Amniotic stem cell (primary cell): ENCODE results near the gene BCL7A.
"Not testable (repeated sequence)": the region's sequence is repeated elsewhere in the genome, so short reads cannot be mapped to it uniquely, and the experiment has no call there.

Experiments
- DNase-seq: peaks from one replicate; lab custom pipeline; 2025; lab: John Stamatoyannopoulos, UW

Gene BCL7A

DNA sequence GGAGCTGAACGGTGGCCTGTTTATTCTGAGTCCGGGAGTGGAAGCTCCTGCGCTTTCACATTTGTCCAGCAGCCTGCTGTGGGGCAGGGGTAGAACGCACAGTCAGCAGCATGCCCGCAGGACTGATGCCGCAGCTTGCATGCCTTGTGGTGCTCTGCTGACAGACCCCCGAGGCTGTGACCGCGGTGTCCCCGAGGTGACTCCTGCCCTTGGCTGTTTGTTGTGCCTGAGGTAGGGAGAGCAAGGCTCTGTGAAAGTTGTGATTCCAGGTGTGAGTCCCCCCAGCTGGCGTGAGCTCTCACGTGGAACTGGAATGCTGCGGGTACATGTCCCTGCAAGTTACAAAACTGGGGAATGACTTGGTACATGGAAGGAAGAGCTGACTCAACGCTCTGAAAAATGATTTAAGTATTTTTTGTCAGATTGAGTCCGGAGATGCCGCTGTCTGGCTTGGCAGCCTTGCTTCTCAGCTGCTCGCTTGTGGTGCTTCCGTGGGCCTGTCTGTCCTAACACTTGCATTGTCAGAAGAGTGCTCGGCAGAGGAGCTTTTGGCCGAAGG is 75.0 kb downstream of the BCL7A start:
- DNase-seq = no peak

DNA sequence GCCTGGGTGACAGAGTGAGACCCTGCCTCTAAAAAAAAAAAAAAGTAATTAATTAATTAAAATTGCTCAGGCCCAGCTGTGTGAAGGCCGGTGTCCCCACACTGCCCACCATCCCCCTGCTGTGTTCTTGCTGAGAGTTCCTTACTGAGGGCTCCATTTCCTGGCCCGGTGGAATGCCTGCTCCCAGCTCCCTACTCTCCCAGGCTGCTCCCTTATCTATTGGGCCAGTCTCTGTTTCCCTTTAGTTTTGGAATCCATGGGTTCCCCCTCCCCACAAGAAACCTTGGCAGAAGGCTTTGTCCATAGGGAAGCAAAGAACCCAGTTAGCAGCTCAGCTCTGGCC is 75.9 kb downstream of the BCL7A start:
- DNase-seq = no peak

DNA sequence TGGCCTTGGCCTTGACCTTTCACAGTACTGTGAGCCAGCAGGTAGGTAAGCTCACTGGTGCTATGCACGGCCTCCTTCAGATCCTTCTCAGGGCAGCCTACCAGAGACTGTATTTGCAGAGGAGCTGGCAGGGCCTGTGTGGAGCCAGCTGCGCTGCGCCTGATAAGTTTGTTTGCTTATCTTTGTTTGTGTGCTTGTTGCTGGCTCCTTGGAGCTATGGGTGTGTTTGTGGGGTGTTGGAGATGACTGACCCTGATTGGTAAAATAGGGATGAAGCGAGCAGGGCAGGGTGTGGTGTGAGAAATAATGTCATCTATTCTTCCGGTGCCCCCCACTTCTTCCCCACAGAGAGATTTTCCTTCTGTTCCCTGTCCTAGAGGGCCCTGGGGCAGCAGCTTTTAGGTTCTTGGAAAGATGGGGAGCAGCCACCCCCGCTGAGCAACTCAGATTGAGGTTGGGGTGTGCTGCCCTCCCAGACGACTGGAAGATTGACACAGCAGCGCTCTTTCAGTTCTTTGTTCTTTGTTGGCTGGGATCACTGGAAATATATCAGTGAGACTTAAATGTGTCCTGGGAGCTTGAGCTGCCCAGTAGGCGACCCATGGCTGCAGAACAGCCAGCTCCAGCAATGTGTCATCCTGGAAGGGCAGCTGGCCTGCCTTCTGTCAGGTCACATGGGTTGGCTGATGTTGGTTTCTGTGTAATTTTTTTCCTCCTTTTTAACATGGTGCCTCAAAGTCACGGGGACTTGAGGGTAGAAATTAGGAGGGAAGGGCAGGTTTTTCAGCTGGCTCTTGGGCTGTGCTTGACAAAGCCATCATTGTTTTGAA is 76.5 kb downstream of the BCL7A start:
- DNase-seq = no peak

DNA sequence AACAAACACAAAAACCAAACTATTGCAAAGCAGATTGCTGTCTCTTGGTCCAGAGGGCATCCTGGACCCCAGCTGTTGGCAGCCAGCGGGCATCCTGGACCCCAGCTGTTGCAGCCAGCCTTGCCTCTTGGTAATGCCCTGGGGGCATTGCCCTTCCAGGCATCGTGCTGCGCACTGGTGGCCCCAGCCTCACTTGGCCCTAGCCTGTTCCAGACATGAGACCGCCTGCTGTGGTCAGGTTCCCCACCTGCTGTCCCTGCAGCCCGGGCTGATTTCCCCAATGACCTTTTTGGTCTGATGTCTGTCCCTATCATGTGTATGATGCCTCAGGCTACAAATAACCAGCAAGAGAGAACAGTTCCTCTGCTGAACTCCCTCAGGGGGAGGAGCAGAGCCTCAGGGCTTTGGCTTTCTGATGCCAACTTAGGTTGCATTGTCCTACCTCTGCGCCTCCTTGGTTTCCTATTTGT is 77.6 kb downstream of the BCL7A start:
- DNase-seq = no peak

DNA sequence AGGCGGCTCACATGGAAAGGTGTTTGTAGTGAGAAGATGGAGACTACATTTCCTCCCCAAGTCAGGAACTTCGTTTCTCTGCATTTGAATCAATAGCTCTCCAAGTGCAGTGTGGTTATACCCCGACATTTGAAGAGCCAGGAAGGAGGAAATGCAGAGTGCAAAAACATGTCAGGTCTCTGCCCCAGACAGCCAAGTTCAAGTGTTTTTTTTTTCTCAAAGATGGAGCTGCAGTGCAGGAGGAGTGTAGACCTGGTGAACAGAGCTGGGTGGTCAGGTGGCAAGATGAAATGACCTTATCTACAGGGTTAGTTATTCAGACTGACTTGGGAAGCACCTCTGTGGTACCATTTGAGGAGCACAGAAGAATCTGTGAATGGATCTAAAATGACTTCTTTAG is 78.2 kb downstream of the BCL7A start:
- DNase-seq = no peak

DNA sequence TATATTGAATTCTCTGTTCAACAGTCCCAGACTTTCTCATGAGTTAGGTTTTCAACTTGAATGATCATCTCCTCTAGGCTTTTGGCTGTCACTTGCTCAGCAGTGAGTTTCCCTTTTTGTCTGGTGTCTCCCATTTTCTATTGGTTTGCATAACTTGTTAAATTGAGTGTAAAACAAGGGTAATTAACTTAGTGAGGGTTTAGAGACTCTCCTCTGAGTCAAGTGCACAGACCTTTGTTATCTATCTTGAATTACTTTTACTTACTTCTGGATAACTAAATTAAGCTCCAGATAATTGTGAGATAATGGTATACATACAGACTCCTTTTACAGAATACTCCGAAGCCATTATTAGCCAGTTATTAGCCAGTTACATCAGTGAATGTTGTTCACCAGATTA is 78.9 kb downstream of the BCL7A start:
- no peak for DNase-seq

DNA sequence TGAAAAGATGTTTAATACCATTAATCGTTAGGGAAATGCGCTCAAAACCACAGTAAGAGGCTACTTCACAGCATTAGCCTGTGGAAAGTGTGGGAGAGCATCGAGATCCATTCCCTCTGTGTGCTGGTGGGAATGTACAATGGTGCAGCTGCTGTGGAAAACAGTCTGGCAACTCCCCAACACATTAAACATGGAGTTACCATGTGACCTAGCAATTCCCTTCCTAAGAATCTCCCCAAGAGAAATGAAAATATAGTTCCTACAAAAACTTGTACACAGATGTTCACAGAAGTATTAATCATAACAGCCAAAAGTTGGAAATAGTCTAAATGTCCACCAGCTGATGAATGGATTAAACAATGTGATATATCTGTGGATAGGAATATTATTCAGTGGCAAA is 80.6 kb downstream of the BCL7A start:
- DNase-seq = no peak

DNA sequence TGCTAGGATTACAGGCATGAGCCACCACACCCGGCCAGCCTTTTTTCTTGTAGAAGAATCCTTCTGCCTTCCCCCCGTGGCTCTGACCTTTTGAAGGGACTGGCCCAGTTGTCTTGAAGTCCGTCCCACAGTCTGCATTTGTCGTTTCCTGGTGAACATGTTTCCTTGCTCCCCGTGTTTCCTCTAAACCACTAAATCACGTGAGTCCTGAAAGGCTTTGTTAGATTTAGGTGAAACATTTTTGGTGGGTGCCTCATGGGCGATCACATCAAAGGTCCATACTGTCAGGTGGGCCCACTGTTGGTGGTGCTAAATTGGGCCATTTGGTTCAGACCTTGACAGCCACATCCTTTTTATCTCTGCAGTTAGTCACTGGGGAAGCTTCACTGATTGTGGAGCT is 83.2 kb downstream of the BCL7A start:
- no peak for DNase-seq

DNA sequence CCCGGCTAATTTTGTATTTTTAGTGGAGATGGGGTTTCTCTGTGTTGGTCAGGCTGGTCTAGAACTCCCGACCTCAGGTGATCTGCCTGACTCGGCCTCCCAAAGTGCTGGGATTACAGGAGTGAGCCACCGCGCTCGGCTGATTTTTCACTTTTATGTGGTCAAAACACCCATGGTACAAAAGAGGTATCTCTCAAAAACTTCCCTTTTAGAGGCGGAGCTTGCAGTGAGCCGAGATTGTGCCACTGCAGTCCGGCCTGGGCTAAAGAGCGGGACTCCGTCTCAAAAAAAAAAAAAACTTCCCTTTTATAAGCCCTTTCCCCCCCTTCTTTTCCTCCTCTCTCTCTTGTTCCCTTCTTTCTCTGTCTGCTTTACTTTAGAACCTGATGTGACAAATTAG is 83.8 kb downstream of the BCL7A start:
- DNase-seq = not testable (repeated sequence)

DNA sequence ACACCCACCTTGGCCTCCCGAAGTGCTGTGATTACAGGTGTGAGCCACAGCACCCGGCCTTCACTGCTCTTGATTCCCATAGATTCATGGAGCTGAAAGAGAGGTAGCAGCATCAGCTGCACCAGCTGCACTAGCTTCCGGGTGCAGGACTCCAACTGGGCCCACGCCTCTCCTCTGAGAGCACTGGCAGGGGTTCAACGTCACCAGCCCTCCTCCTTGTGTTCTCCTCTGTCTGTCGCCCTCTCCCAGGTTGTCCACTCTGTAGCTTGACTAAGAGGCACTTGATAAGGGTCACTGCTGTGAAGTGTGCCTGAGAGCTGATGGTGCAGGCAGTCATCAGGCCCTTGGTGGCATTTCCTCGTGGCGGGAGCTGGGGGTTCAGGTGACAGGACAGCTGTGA is 85.2 kb downstream of the BCL7A start:
- no peak for DNase-seq

DNA sequence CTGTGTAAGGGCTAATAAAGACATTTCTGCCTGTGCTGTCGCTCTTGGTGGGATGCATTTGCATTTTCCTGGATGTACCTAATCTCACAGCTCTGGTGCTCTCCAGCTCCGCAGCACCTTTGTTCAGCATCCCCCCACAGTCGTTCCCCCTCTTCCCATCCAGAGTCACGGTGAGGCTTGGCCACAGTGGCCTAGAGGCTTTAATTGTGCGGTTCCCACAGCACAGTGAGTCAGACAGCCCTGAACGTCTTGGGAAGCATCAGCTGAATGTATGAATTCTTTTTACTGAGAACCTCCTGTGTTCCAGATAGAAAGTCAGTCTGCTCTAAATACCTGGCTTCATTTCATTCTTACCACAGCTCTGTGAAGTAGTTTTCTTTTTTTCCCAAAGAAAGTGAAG is 85.6 kb downstream of the BCL7A start:
- DNase-seq = peak; percentile 40

DNA sequence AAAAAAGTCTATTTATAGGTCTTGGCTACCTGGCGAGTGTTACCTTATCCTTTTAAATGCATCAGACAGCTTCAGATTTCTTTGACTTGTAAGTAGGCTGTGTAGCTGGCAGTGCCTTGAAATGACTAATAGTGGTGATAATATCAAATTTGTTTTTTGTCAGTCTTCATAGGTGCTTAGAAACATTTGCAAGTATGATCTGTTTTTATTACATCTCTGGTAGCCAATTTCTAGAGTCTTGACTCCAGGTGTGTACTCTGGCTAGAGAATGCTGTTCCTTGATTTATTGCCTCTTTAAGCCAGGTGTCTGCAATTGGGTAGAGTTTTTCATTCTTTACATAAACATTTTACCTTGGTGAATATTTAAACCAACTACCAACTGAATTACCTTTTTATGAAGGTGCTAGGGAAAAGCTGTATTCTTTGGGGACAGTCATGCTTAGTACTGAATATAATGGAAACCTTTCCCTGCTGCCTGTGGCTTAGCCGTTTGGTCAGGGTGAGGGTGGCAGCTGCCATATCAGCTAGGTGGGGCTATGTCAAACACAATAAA is 89.5 kb downstream of the BCL7A start:
- no peak for DNase-seq
